HEK293T (cell line): Measurements from ENCODE around the gene RNF7.

Experiments used
- CTCF ChIA-PET: fragments of 350-600 bp; formaldehyde crosslinking; extraction: SDS; loops from one replicate; lab custom pipeline; 2021; ENCODE audit warnings: antibody characterized with exemption, inconsistent platforms; lab: Yijun Ruan, JAX
- POLR2A ChIA-PET: fragments of 350-600 bp; formaldehyde crosslinking; extraction: SDS; loops from one replicate; lab custom pipeline; 2020; ENCODE audit warnings: antibody characterized with exemption, inconsistent platforms; lab: Yijun Ruan, JAX
- DNase-seq: peaks from one replicate; pipeline ENCODE4 v3.0.0; 2012; ENCODE audit warnings: mixed read lengths; ENCODE audit errors: extremely low spot score
- ARNT ChIP-seq: fragments of 450-650 bp; IDR thresholded peaks from 2 replicates; pipeline ENCODE4 v1.6.1; 2017; ENCODE audit warnings: mild to moderate bottlenecking
- BHLHE40 ChIP-seq: fragments of 450-650 bp; IDR thresholded peaks from 2 replicates; pipeline ENCODE4 v1.6.1; 2016; ENCODE audit warnings: mild to moderate bottlenecking, moderate library complexity, borderline replicate concordance
- CTBP1 ChIP-seq: fragments of 450-650 bp; IDR thresholded peaks from 2 replicates; pipeline ENCODE4 v1.6.1; 2016; ENCODE audit warnings: borderline replicate concordance
- ELF4 ChIP-seq: fragments of 450-650 bp; IDR thresholded peaks from 2 replicates; pipeline ENCODE4 v1.6.1; 2017; ENCODE audit warnings: antibody characterized with exemption
- FOXA1 ChIP-seq: fragments of 450-650 bp; IDR thresholded peaks from 2 replicates; pipeline ENCODE4 v1.6.1; 2016; ENCODE audit warnings: mild to moderate bottlenecking
- FOXK2 ChIP-seq: fragments of 450-650 bp; IDR thresholded peaks from 2 replicates; pipeline ENCODE4 v1.6.1; 2016; ENCODE audit warnings: mild to moderate bottlenecking
- FOXM1 ChIP-seq: fragments of 450-650 bp; IDR thresholded peaks from 2 replicates; pipeline ENCODE4 v1.6.1; 2017; ENCODE audit warnings: mild to moderate bottlenecking, borderline replicate concordance
- HDGF ChIP-seq: fragments of 450-650 bp; IDR thresholded peaks from 2 replicates; pipeline ENCODE4 v1.6.1; 2017; ENCODE audit warnings: antibody characterized with exemption, borderline replicate concordance
- L3MBTL2 ChIP-seq: fragments of 450-650 bp; conservative IDR thresholded peaks from 2 replicates; pipeline ENCODE4 v1.6.1; 2016; ENCODE audit warnings: mild to moderate bottlenecking
- LEF1 ChIP-seq: fragments of 450-650 bp; IDR thresholded peaks from 2 replicates; pipeline ENCODE4 v1.6.1; 2017; ENCODE audit warnings: mild to moderate bottlenecking, borderline replicate concordance
- NFRKB ChIP-seq: fragments of 450-650 bp; IDR thresholded peaks from 2 replicates; pipeline ENCODE4 v1.6.1; 2016; ENCODE audit warnings: mild to moderate bottlenecking, moderate library complexity
- SP1 ChIP-seq: fragments of 450-650 bp; IDR thresholded peaks from 2 replicates; pipeline ENCODE4 v1.6.1; 2017
- SUZ12 ChIP-seq: fragments of 450-650 bp; IDR thresholded peaks from 2 replicates; pipeline ENCODE4 v1.6.1; 2016; ENCODE audit warnings: mild to moderate bottlenecking
- TARDBP ChIP-seq: fragments of 450-650 bp; IDR thresholded peaks from 2 replicates; pipeline ENCODE4 v1.6.1; 2016
- ZNF384 ChIP-seq: fragments of 450-650 bp; IDR thresholded peaks from 2 replicates; pipeline ENCODE4 v1.6.1; 2016
- TF ChIP-seq, protein P1 (sequence below): fragments of 450-650 bp; IDR thresholded peaks from 2 replicates; pipeline ENCODE4 v1.6.1; 2016

Gene RNF7

DNA sequence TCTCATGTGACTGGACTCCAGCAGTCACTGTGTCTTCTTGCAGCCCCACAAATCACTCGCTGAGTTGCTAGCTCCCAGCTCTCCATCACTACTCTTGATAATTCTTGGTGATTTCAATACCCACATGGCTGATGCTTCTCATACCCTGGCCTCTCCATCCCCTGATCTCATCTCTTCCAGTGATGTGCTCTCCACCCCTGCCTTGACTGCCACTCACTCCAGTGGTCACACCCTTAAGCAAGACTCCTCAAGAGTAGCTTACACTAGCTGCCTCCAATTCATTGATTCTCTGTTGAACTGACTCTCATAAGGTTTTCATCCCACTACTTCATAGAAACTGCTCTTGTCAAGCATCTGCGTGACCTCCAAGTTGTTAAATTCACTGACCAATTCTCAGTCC is 25.9 kb downstream of the RNF7 start:
- no peak for TF ChIP-seq SUZ12
- no peak for TF ChIP-seq NFRKB
- TF ChIP-seq ELF4, result no peak
- no peak for TF ChIP-seq L3MBTL2
- no peak for TF ChIP-seq FOXK2
- no peak for TF ChIP-seq HDGF
- TF ChIP-seq CTBP1, result no peak
- TF ChIP-seq TARDBP, result no peak
- TF ChIP-seq ARNT, result no peak
- TF ChIP-seq BHLHE40, result no peak
- TF ChIP-seq ZNF384, result no peak
- no peak for TF ChIP-seq SP1
- POLR2A ChIA-PET, result no interaction called here
- DNase-seq, result no peak
- CTCF ChIA-PET, result no interaction called here

DNA sequence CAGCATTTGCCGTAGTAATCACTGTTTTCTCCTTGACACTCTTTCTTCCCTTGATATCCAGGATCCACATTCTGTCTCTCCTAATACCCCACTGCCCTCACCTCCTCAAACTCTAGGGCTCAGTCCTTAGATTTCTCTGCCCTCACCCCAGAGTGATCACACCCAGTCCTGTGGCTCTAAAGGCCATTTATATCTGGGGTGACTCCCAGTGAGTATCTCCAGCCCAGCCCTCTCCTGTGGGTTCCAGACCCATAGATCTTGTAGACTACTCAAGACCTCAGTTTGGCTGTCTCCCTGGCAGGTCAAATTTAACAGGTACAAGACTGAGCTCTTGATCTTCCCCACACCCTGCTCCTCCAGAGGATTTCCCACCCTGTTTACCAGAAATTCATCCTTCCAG is 26.4 kb downstream of the RNF7 start:
- POLR2A ChIA-PET, result no interaction called here
- CTCF ChIA-PET, result no interaction called here
- DNase-seq, result no peak

DNA sequence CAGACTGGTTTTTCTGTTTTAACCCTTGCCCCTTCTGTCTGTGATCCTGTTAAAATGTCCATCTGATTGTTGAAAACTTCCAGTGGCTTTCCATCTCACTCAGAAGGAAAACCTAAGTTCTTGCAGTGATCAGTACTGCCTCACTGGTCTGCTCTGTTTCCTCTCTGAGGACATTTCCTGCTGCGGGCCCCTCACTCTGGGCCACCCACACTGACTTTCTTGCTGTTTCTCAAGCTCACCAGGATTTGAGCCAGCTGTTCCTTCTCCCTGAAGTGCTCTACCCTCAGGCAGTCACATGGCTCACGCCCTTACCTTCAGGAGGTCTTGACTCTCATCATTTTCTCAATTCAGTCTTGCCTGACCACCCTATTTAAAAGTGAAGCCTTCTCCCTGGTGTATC is 26.9 kb downstream of the RNF7 start:
- no peak for DNase-seq
- ChIA-PET CTCF (no interaction called here), POLR2A (no interaction called here)
- TF ChIP-seq, protein P1, sequence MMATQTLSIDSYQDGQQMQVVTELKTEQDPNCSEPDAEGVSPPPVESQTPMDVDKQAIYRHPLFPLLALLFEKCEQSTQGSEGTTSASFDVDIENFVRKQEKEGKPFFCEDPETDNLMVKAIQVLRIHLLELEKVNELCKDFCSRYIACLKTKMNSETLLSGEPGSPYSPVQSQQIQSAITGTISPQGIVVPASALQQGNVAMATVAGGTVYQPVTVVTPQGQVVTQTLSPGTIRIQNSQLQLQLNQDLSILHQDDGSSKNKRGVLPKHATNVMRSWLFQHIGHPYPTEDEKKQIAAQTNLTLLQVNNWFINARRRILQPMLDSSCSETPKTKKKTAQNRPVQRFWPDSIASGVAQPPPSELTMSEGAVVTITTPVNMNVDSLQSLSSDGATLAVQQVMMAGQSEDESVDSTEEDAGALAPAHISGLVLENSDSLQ, result no peak
- TF ChIP-seq TARDBP (no peak), ARNT (no peak), FOXK2 (no peak), LEF1 (no peak), CTBP1 (no peak), L3MBTL2 (no peak)

More for the DNA sequence above, 26.4 kb downstream of the RNF7 start:
- TF ChIP-seq SUZ12 (no peak), FOXM1 (no peak), FOXK2 (no peak), LEF1 (no peak), BHLHE40 (no peak), ZNF384 (no peak), FOXA1 (no peak), ARNT (no peak), CTBP1 (no peak), ELF4 (no peak), TARDBP (no peak), SP1 (no peak), HDGF (no peak), L3MBTL2 (no peak), NFRKB (no peak)
- TF ChIP-seq, protein P1, result no peak

DNA sequence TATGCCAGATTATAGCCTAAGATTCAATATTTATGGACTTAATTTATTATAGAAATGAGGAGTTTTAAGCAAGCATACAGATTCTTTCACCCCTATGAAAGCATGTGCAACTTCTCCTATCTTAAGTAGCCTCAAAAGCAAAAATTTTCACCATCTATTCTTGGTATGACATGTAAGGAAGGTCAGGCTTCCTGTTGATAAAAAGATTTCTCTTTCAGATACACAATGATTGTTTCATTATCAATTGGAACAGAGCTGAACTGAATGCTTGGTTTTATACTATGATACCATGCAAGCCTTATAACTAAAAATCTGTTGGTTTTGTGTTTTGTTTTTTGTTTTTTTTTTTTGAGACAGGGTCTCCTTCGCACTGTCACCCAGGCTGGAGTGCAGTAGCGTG is 29.0 kb downstream of the RNF7 start:
- no peak for TF ChIP-seq FOXK2
- TF ChIP-seq SP1, result no peak
- TF ChIP-seq L3MBTL2, result no peak
- TF ChIP-seq BHLHE40, result no peak
- TF ChIP-seq NFRKB, result no peak
- TF ChIP-seq SUZ12, result no peak
- TF ChIP-seq LEF1, result no peak
- TF ChIP-seq FOXM1, result no peak
- no peak for TF ChIP-seq ZNF384
- TF ChIP-seq CTBP1, result no peak
- no peak for TF ChIP-seq FOXA1
- no peak for TF ChIP-seq ARNT
- TF ChIP-seq TARDBP, result no peak
- TF ChIP-seq, protein P1, result no peak
- TF ChIP-seq ELF4, result no peak
- TF ChIP-seq HDGF, result no peak
- CTCF ChIA-PET, result no interaction called here
- no peak for DNase-seq
- POLR2A ChIA-PET, result no interaction called here

DNA sequence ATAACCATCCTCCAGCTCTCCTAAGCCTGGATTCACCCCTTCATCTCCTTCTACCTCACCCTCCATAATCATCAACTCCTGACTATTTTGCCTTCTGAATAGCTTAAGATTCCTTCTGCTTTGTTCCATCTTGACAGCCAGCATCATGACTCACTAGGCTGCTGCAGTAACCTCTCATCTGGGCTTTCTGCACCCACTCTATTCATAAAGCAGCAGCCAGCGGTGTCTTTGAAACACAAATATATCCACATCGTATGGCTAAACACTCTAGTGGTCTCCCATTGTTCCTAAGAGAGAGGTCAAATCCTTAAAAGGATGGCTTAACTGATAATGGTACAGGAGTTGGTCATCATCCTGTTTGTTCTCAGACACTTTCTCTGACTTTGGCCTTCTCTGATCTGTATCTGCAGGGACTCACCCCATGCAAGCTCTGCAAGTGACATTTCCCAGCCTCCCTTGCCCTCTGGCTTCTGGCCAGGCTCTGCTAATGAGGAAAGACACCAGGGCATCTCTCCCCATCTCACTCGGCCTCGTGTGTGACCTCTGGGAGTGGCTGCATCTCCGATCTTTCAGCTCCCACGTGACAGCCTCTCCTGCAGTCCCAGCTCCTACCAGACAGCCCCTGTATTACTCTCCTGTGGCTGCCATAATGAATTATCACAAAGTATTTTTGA is 31.3 kb downstream of the RNF7 start:
- DNase-seq, result no peak
- ChIA-PET CTCF (interaction anchor here (0.6 kb wide), 1 partner anchor 25 kb away, joined by 3 read pairs; no protein-coding TSS in a partner anchor), POLR2A (no interaction called here)
- TF ChIP-seq BHLHE40, result no peak
- no peak for TF ChIP-seq SUZ12
- TF ChIP-seq, protein P1, result no peak
- TF ChIP-seq NFRKB, result no peak
- TF ChIP-seq CTBP1, result no peak
- TF ChIP-seq ELF4, result no peak

DNA sequence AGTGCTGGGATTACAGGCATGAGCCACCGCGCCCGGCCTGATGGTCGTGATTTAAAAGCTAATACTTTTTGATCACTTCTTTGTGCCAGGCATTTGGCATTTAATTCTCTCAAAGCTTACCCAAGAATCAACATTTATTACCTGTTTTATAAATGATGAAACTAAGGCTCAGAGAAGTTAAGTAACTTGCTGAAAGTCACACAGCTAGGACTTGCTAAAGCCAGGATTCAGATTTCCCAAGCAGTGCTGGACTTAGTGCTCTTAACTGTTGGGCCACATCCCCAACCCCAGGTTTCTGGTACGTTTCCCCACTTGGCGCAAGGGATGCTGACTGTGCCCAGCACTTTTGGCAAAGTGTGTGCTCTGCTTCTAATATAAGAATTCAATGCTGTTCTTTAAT is 35.6 kb downstream of the RNF7 start:
- ChIA-PET CTCF (no interaction called here), POLR2A (no interaction called here)
- DNase-seq, result no peak
- TF ChIP-seq BHLHE40 (no peak), HDGF (no peak), FOXK2 (no peak)
